Tibial nerve (tissue), 4 donors: ENCODE data around the gene THAP11. TPM values are rescaled to one million over a fixed set of nuclear protein-coding genes. Genes with fewer than 3 reads are reported as not detected.
"Not testable (repeated sequence)": the region's sequence is repeated elsewhere in the genome, so short reads cannot be mapped to it uniquely, and the experiment has no call there.

Experiments used
- DNase-seq, 2 donors: peaks; one replicate each; pipeline ENCODE4 v3.0.0-alpha.2; 2019; ENCODE audit warnings: low spot score in 2 of 2
- H3K27ac ChIP-seq, 4 donors: fragments of 200-600 bp; sonication (generic) in 3 of 4; one replicate each; pipeline ENCODE4 v1.5.1; 2017 to 2019; ENCODE audit warnings: mild to moderate bottlenecking in 1 of 4
- H3K27me3 ChIP-seq, 2 donors: fragments of 200-600 bp; sonication (generic) in 1 of 2; one replicate each; pipeline versions ENCODE4 v1.5.1 to v1.6.0; 2017 to 2019
- H3K36me3 ChIP-seq, 3 donors: fragments of 200-600 bp; sonication (generic); one replicate each; pipeline ENCODE4 v1.5.1; 2018 to 2019
- H3K4me1 ChIP-seq, 4 donors: fragments of 200-600 bp; sonication (generic) in 3 of 4; one replicate each; pipeline ENCODE4 v1.5.1; 2017 to 2019
- H3K4me3 ChIP-seq, 4 donors: fragments of 200-600 bp; sonication (generic) in 3 of 4; one replicate each; pipeline ENCODE4 v1.5.1; 2017 to 2019; ENCODE audit warnings: mild to moderate bottlenecking in 1 of 4, moderate library complexity in 1 of 4
- H3K9me3 ChIP-seq, 4 donors: fragments of 200-600 bp; sonication (generic) in 3 of 4; one replicate each; pipeline ENCODE4 v1.5.1; 2017 to 2019
- CTCF ChIP-seq, 5 experiments: fragments of 200-600 bp in 3 of 5; fragments of 450-650 bp in 2 of 5; sonication (generic) in 3 of 5; IDR thresholded peaks; one replicate each; pipeline ENCODE4 v1.5.1; 2016 to 2019; ENCODE audit warnings: antibody characterized with exemption in 5 of 5, mild to moderate bottlenecking in 3 of 5, moderate library complexity in 2 of 5
- EP300 ChIP-seq, 2 donors: sonication (generic); formaldehyde crosslinking; IDR thresholded peaks; one replicate each; pipeline ENCODE4 v1.6.1; 2017; ENCODE audit warnings: antibody characterized with exemption in 2 of 2, mild to moderate bottlenecking in 1 of 2
- POLR2A ChIP-seq, 2 donors: fragments of 450-650 bp; IDR thresholded peaks; one replicate each; pipeline ENCODE4 v1.6.1; 2017; ENCODE audit warnings: antibody characterized with exemption in 2 of 2, mild to moderate bottlenecking in 2 of 2, moderate library complexity in 2 of 2
- WGBS, 2 donors: methylation state at CpG; one replicate each; pipeline ENCODE4 v1.1.5; 2018; 5-methylcytosine and 5-hydroxymethylcytosine counted together
- total RNA-seq, 4 donors: library from RNA; depleted of rRNA; stranded (reverse); fragments of >200 nt; gene quantifications; one replicate each; pipeline ENCODE4 v1.1.0, GENCODE V29; 2016

Gene THAP11
- total RNA-seq, 4 donors from 2014 or later: 47.1 to 74.3 (median 60.9) TPM

- H3K4me1 ChIP-seq: peaks cover 0 to 63% (median 25%) of the 10 kb centered on the region in 4 donors
- H3K27ac ChIP-seq: peak overlapping the region; percentile 3 to 85 (median 76)
- peak; percentile 52 to 70 for DNase-seq
- no peaks in the 10 kb centered on the region for H3K27me3 ChIP-seq
- TF ChIP-seq POLR2A (IDR thresholded peaks at IDR 0.05) (no peak), EP300 (IDR thresholded peaks at IDR 0.05) (peak; percentile 11 to 54)
- H3K4me3 ChIP-seq: no peak overlapping the region
- H3K36me3 ChIP-seq: no peaks in the 10 kb centered on the region
- no peaks in the 10 kb centered on the region for H3K9me3 ChIP-seq
- WGBS, 2 donors: 27 to 38% methylated on average over 3 of the region's 3 CpGs
These were observed 15.6 kb downstream of the THAP11 start for GRCh38 chr16:67857547-67858233.

- peak overlapping the region; percentile 3 to 85 (median 76) for H3K27ac ChIP-seq
- no peak for DNase-seq
- no peaks in the 10 kb centered on the region for H3K36me3 ChIP-seq
- TF ChIP-seq EP300 (IDR thresholded peaks at IDR 0.05) (no peak), CTCF (IDR thresholded peaks at IDR 0.05) (no peak), POLR2A (IDR thresholded peaks at IDR 0.05) (no peak)
- H3K9me3 ChIP-seq: no peaks in the 10 kb centered on the region
- H3K27me3 ChIP-seq: no peaks in the 10 kb centered on the region
- WGBS, 2 donors: 76 to 87% methylated on average over 4 of the region's 4 CpGs
- no peak overlapping the region for H3K4me3 ChIP-seq
- peaks cover 0 to 71% (median 29%) of the 10 kb centered on the region in 4 donors for H3K4me1 ChIP-seq
These were observed 16.4 kb downstream of the THAP11 start for GRCh38 chr16:67858500-67858899.

- H3K4me1 ChIP-seq: peaks cover 0 to 78% (median 35%) of the 10 kb centered on the region in 4 donors
- DNase-seq: no peak
- TF ChIP-seq EP300 (IDR thresholded peaks at IDR 0.05): no peak
- TF ChIP-seq POLR2A (IDR thresholded peaks at IDR 0.05): no peak
- TF ChIP-seq CTCF (IDR thresholded peaks at IDR 0.05): no peak
- WGBS, 2 donors: 52 to 67% methylated on average over 6 to 8 of the region's 8 CpGs
- H3K9me3 ChIP-seq: no peaks in the 10 kb centered on the region
- H3K36me3 ChIP-seq: peaks cover 0 to 11% (median 0%) of the 10 kb centered on the region in 3 donors
- no peaks in the 10 kb centered on the region for H3K27me3 ChIP-seq
- peak overlapping the region in 2 of 4 donors; percentile 78 to 88 for H3K27ac ChIP-seq
- no peak overlapping the region for H3K4me3 ChIP-seq
These were observed 18.7 kb downstream of the THAP11 start for GRCh38 chr16:67860589-67861398.

- WGBS, 2 donors: 74 to 85% methylated on average over 6 of the region's 6 CpGs
- Histone ChIP-seq H3K4me1 (peaks cover 0 to 69% (median 33%) of the 10 kb centered on the region in 4 donors), H3K36me3 (peaks cover 0 to 22% (median 0%) of the 10 kb centered on the region in 3 donors), H3K9me3 (no peaks in the 10 kb centered on the region), H3K27ac (peak overlapping the region in 2 of 4 donors; percentile 78 to 88), H3K4me3 (no peak overlapping the region), H3K27me3 (no peaks in the 10 kb centered on the region)
- TF ChIP-seq POLR2A (IDR thresholded peaks at IDR 0.05) (no peak), EP300 (IDR thresholded peaks at IDR 0.05) (no peak), CTCF (IDR thresholded peaks at IDR 0.05) (no peak)
- DNase-seq: no peak
These were observed 19.8 kb downstream of the THAP11 start for GRCh38 chr16:67861877-67862276.

GRCh38 chr16:67862623-67863583 is 20.8 kb downstream of the THAP11 start:
- WGBS, 2 donors: 60 to 66% methylated on average over 11 of the region's 11 CpGs
- H3K36me3 ChIP-seq: peaks cover 0 to 32% (median 0%) of the 10 kb centered on the region in 3 donors
- peak overlapping the region; percentile 50 to 88 (median 68) for H3K27ac ChIP-seq
- peaks cover 0 to 59% (median 24%) of the 10 kb centered on the region in 4 donors for H3K4me1 ChIP-seq
- DNase-seq: peak; percentile 51 to 57
- H3K27me3 ChIP-seq: no peaks in the 10 kb centered on the region
- no peak overlapping the region for H3K4me3 ChIP-seq
- H3K9me3 ChIP-seq: no peaks in the 10 kb centered on the region
- TF ChIP-seq CTCF (IDR thresholded peaks at IDR 0.05) (no peak), EP300 (IDR thresholded peaks at IDR 0.05) (peak in 1 of 2 donors; percentile 44), POLR2A (IDR thresholded peaks at IDR 0.05) (no peak)

- H3K9me3 ChIP-seq, DNase-seq, H3K4me3 ChIP-seq, H3K27me3 ChIP-seq: not testable (repeated sequence)
- Histone ChIP-seq H3K36me3 (peaks cover 0 to 43% (median 0%) of the 10 kb centered on the region in 3 donors), H3K4me1 (peaks cover 0 to 50% (median 17%) of the 10 kb centered on the region in 4 donors), H3K27ac (peak overlapping the region in 3 of 4 donors; percentile 57 to 88 (median 78))
- WGBS, 2 donors: 89 to 93% methylated on average over 6 of the region's 6 CpGs
These were observed 21.9 kb downstream of the THAP11 start for GRCh38 chr16:67864044-67864443.
